ENCODE results near the gene ASTN2.

DNA sequence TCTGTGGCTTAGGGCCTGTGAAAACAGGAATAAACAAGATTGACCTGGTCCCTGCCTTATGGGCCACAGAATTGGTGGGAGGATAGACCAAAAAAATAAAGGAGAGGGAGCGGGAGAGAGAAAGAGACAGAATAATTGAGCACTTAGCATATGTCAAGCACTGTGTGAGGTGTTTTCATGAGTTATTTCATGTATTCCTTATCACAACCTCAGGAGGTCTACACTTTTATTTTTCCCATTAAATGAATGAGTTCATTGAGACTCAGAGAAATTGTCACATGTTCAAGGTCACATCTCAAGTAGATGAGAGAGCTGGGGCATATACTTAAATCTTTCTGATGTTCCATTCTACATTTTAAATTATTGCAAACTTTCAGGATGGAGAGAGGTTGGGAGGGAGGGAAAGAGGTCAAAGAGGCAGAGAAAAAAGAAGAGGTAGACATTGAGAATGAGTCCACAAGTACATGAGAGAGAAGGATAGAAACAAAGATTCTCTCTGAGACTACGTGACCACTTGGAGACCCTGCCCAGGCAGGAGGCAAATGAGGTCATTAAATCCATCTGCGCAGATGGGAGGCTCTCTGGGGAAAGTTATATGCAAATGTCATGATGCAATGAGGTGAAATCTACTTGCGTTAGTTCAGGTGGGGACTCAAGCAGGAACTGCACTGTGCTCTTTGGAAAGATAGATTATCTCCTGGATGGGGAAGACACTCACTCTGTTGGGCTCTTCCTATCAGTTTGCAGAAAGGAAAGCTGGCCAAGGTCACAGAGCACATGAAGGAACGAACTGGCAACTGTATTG lies 1019.8 kb downstream of the ASTN2 start:
- TF ChIP-seq, protein P1, sequence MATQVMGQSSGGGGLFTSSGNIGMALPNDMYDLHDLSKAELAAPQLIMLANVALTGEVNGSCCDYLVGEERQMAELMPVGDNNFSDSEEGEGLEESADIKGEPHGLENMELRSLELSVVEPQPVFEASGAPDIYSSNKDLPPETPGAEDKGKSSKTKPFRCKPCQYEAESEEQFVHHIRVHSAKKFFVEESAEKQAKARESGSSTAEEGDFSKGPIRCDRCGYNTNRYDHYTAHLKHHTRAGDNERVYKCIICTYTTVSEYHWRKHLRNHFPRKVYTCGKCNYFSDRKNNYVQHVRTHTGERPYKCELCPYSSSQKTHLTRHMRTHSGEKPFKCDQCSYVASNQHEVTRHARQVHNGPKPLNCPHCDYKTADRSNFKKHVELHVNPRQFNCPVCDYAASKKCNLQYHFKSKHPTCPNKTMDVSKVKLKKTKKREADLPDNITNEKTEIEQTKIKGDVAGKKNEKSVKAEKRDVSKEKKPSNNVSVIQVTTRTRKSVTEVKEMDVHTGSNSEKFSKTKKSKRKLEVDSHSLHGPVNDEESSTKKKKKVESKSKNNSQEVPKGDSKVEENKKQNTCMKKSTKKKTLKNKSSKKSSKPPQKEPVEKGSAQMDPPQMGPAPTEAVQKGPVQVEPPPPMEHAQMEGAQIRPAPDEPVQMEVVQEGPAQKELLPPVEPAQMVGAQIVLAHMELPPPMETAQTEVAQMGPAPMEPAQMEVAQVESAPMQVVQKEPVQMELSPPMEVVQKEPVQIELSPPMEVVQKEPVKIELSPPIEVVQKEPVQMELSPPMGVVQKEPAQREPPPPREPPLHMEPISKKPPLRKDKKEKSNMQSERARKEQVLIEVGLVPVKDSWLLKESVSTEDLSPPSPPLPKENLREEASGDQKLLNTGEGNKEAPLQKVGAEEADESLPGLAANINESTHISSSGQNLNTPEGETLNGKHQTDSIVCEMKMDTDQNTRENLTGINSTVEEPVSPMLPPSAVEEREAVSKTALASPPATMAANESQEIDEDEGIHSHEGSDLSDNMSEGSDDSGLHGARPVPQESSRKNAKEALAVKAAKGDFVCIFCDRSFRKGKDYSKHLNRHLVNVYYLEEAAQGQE (IDR thresholded peaks at IDR 0.05; ENCODE audit: insufficient read depth in 1 of 2, low read depth in 2 of 2, low read length in 2 of 2), result no peak
- no peak for TF ChIP-seq TAF1 (IDR thresholded peaks at IDR 0.05; ENCODE audit: borderline replicate concordance, insufficient read depth, low read length)
- no peak for TF ChIP-seq POLR2AphosphoS5 (IDR thresholded peaks at IDR 0.05; ENCODE audit: low read depth, low read length)
- no peak for TF ChIP-seq SIN3A (IDR thresholded peaks at IDR 0.05; ENCODE audit: borderline replicate concordance, insufficient read depth, low read length)
- TF ChIP-seq FOXP2 (optimal IDR thresholded peaks at IDR 0.05; ENCODE audit: borderline replicate concordance, extremely low read depth, extremely low read length, insufficient read depth), result no peak

Measured in PFSK-1 (cell line).